ENCODE data around the gene BRD7.
A peak's percentile ranks its signal among the peaks of the same experiment; 100 is the strongest.

DNA sequence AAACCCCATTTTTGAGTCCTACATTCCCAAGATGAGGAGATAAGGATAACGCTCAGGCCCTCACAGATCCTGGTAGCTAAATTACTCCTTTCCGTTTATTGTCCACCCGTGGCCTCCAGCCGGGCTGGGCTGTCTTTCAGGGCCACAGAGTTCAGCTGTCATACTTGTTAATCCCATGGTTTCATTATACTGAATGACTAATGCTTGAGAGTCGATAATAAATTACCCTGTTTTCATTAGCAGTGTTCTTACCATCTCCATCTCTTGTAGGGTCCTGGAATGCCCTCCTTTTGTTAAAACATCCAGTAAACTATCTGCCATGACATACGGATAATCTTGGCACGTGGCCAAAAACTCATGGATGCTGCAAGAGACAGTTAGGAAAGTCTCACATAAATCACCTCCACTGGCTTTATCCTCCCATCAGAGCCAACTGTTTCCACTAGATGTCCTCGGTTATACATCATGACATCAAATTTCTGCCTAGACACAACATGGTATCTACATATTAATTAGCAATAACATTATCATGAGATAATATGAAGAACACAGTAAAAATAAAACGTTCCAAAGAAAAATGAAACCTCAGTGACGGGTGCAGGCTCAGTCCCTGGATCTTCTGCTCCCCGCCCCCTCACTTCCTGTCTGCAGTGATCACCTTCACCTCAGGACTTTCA lies 45.3 kb downstream of the BRD7 start:
- TF ChIP-seq, protein P1, sequence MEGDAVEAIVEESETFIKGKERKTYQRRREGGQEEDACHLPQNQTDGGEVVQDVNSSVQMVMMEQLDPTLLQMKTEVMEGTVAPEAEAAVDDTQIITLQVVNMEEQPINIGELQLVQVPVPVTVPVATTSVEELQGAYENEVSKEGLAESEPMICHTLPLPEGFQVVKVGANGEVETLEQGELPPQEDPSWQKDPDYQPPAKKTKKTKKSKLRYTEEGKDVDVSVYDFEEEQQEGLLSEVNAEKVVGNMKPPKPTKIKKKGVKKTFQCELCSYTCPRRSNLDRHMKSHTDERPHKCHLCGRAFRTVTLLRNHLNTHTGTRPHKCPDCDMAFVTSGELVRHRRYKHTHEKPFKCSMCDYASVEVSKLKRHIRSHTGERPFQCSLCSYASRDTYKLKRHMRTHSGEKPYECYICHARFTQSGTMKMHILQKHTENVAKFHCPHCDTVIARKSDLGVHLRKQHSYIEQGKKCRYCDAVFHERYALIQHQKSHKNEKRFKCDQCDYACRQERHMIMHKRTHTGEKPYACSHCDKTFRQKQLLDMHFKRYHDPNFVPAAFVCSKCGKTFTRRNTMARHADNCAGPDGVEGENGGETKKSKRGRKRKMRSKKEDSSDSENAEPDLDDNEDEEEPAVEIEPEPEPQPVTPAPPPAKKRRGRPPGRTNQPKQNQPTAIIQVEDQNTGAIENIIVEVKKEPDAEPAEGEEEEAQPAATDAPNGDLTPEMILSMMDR (IDR thresholded peaks at IDR 0.05), result peak in 1 of 5 experiments; percentile 12
- TF ChIP-seq POLR2A (IDR thresholded peaks at IDR 0.05) (no peak), POLR2AphosphoS5 (IDR thresholded peaks at IDR 0.05) (peak; percentile 20 to 58 (median 46))

All from transverse colon (tissue), 4 donors.